GM18909 (cell line): ENCODE results near the gene SLC25A24.
"Not testable (repeated sequence)": the region's sequence is repeated elsewhere in the genome, so short reads cannot be mapped to it uniquely, and the experiment has no call there.

Experiments used
- ATAC-seq: cut with Tn5 transposase; IDR thresholded peaks from one replicate; pipeline ENCODE4 v1.9.1; 2021; ENCODE audit warnings: mild to moderate bottlenecking; ENCODE audit not compliant: unreplicated experiment, poor library complexity

SLC25A24 gene

GRCh38 chr1:108200687-108201051 lies 526 bp upstream of the SLC25A24 start:
- ATAC-seq: no peak

GRCh38 chr1:108199201-108199691 lies 897 bp downstream of the SLC25A24 start:
- no peak for ATAC-seq

- ATAC-seq: no peak
These were observed 6.1 kb downstream of the SLC25A24 start for GRCh38 chr1:108194051-108194450.

- ATAC-seq: no peak
These were observed 6.8 kb downstream of the SLC25A24 start for GRCh38 chr1:108193333-108193732.

GRCh38 chr1:108192581-108192980 lies 7.6 kb downstream of the SLC25A24 start:
- ATAC-seq: no peak

GRCh38 chr1:108190686-108191416 lies 9.3 kb downstream of the SLC25A24 start:
- ATAC-seq: no peak

GRCh38 chr1:108190001-108190634 lies 10.0 kb downstream of the SLC25A24 start:
- ATAC-seq: no peak

GRCh38 chr1:108188801-108189200 lies 11.3 kb downstream of the SLC25A24 start:
- no peak for ATAC-seq

- no peak for ATAC-seq
These were observed 17.0 kb downstream of the SLC25A24 start for GRCh38 chr1:108182959-108183700.

- ATAC-seq: no peak
These were observed 21.1 kb downstream of the SLC25A24 start for GRCh38 chr1:108179018-108179417.

- not testable (repeated sequence) for ATAC-seq
These were observed 37.7 kb downstream of the SLC25A24 start for GRCh38 chr1:108162409-108162808.

GRCh38 chr1:108159951-108160350 lies 40.2 kb downstream of the SLC25A24 start:
- ATAC-seq: not testable (repeated sequence)

- no peak for ATAC-seq
These were observed 41.2 kb downstream of the SLC25A24 start for GRCh38 chr1:108158893-108159453.

- no peak for ATAC-seq
These were observed 45.8 kb downstream of the SLC25A24 start for GRCh38 chr1:108154314-108154713.

GRCh38 chr1:108152782-108153222 lies 47.3 kb downstream of the SLC25A24 start:
- ATAC-seq: no peak

GRCh38 chr1:108151548-108151947 lies 48.6 kb downstream of the SLC25A24 start:
- no peak for ATAC-seq

- no peak for ATAC-seq
These were observed 50.2 kb downstream of the SLC25A24 start for GRCh38 chr1:108149796-108150467.

- ATAC-seq: not testable (repeated sequence)
These were observed 55.6 kb downstream of the SLC25A24 start for GRCh38 chr1:108144569-108144968.

- ATAC-seq: no peak
These were observed 57.3 kb downstream of the SLC25A24 start for GRCh38 chr1:108142773-108143394.

GRCh38 chr1:108142258-108142657 lies 57.9 kb downstream of the SLC25A24 start:
- ATAC-seq: no peak
